Mammary microvascular endothelial cell (primary cell): ENCODE measurements around the gene FAM8A1. TPM values are rescaled to one million over a fixed set of nuclear protein-coding genes. Genes with fewer than 3 reads are reported as not detected.

Source experiments
- total RNA-seq: library from RNA; depleted of rRNA; stranded (reverse); fragments of >200 nt; gene quantifications from 2 replicates; pipeline ENCODE4 v1.2.3, GENCODE V29; 2015

The FAM8A1 gene
- 9.5 and 9.6 TPM in 2 replicates for total RNA-seq

GRCh38 chr6:17599877-17600526 is at the start of gene FAM8A1:
TSS of gene FAM8A1 (plus strand) at chr6:17600302. CDS start at chr6:17600410, 108 bp downstream.

Other genes with a start within 250 kb of the FAM8A1 start
- gene CAP2, start 206.7 kb upstream of the FAM8A1 start, total RNA-seq, result 1.8 and 1.9 TPM in 2 replicates
- gene NUP153, start 106.6 kb downstream of the FAM8A1 start, total RNA-seq, result 28.8 and 30.8 TPM in 2 replicates